Calu3 (cell line): ENCODE data around the gene PRRT1B. TPM values are rescaled to one million over a fixed set of nuclear protein-coding genes. Genes with fewer than 3 reads are reported as not detected.

Experiments
- BruUV-seq: library from RNA; stranded (reverse); fragments of 400-500 nt; replicated peaks from 2 replicates; lab custom pipeline; 2021; lab: Mats Ljungman, UMichigan
- CTCF ChIA-PET: fragments of 300-600 bp; sonication (Branson Sonifier 250); formaldehyde crosslinking; loops from one replicate; lab custom pipeline; 2022; ENCODE audit warnings: antibody characterized with exemption; lab: Charles Lee
- DNase-seq: peaks from one replicate; pipeline ENCODE4 v3.0.0; 2022
- H3K27ac Mint-ChIP-seq: one replicate; pipeline ENCODE4 v1.8.0; 2022; ENCODE audit warnings: mixed read lengths; ENCODE audit not compliant: unreplicated experiment
- H3K27me3 Mint-ChIP-seq: one replicate; pipeline ENCODE4 v1.8.0; 2022; ENCODE audit warnings: mixed read lengths; ENCODE audit not compliant: unreplicated experiment
- H3K36me3 Mint-ChIP-seq: one replicate; pipeline ENCODE4 v1.8.0; 2022; ENCODE audit warnings: mild to moderate bottlenecking, moderate library complexity, mixed read lengths; ENCODE audit not compliant: insufficient read depth, unreplicated experiment
- H3K4me1 Mint-ChIP-seq: one replicate; pipeline ENCODE4 v1.8.0; 2022; ENCODE audit warnings: mild to moderate bottlenecking, low read depth, mixed read lengths; ENCODE audit not compliant: unreplicated experiment
- H3K4me3 Mint-ChIP-seq: one replicate; pipeline ENCODE4 v1.8.0; 2022; ENCODE audit warnings: mild to moderate bottlenecking, low read depth, moderate library complexity, mixed read lengths; ENCODE audit not compliant: unreplicated experiment
- H3K9me3 Mint-ChIP-seq: one replicate; pipeline ENCODE4 v1.8.0; 2022; ENCODE audit warnings: low read depth, mixed read lengths; ENCODE audit not compliant: unreplicated experiment
- CTCF ChIP-seq: fragments of 200-600 bp; IDR thresholded peaks from one replicate; pipeline ENCODE4 v1.8.0; 2022; ENCODE audit warnings: antibody characterized with exemption; ENCODE audit not compliant: unreplicated experiment
- intact Hi-C: fragments of 100-400 bp; cut with micrococcal nuclease; formaldehyde crosslinking; loops from one replicate; pipeline ENCODE4 v1.10.0; 2022; ENCODE audit not compliant: unreplicated experiment
- total RNA-seq: library from RNA; stranded (reverse); gene quantifications from 2 replicates; pipeline ENCODE4 v1.2.3, GENCODE V29; 2022

The PRRT1B gene
- total RNA-seq, 1 experiment from 2014 or later: not detected

GRCh38 chr9:131516100-131516499 lies 29.2 kb upstream of the PRRT1B start:
- Mint-ChIP-seq H3K4me1 (no peaks in the 10 kb centered on the region), H3K9me3 (no peaks in the 10 kb centered on the region), H3K4me3 (no peak overlapping the region), H3K27ac (no peak overlapping the region), H3K36me3 (peaks cover 11% of the 10 kb centered on the region), H3K27me3 (no peaks in the 10 kb centered on the region)
- no peak for TF ChIP-seq CTCF
- CTCF ChIA-PET: no interaction called here
- no TSS peak for BruUV-seq
- no peak for DNase-seq
- intact Hi-C loops: no loop called here

- CTCF ChIA-PET: no interaction called here
- no peak overlapping the region for H3K27ac Mint-ChIP-seq
Measured at GRCh38 chr9:131516930-131517329, 28.4 kb upstream of the PRRT1B start.

GRCh38 chr9:131517761-131518190 lies 27.5 kb upstream of the PRRT1B start:
- no TSS peak for BruUV-seq
- intact Hi-C loops: no loop called here
- Mint-ChIP-seq H3K9me3 (no peaks in the 10 kb centered on the region), H3K27ac (no peak overlapping the region), H3K4me1 (no peaks in the 10 kb centered on the region), H3K27me3 (no peaks in the 10 kb centered on the region), H3K4me3 (no peak overlapping the region), H3K36me3 (peaks cover 15% of the 10 kb centered on the region)
- CTCF ChIA-PET: interaction anchor here (0.5 kb wide), 1 partner anchor 250 kb away, joined by 3 read pairs; no protein-coding TSS in a partner anchor
- DNase-seq: no peak
- TF ChIP-seq CTCF: no peak

More at GRCh38 chr9:131516930-131517329, 28.4 kb upstream of the PRRT1B start:
- Mint-ChIP-seq H3K4me3 (no peak overlapping the region), H3K36me3 (peaks cover 11% of the 10 kb centered on the region), H3K27me3 (no peaks in the 10 kb centered on the region), H3K4me1 (no peaks in the 10 kb centered on the region), H3K9me3 (no peaks in the 10 kb centered on the region)
- BruUV-seq: no TSS peak
- TF ChIP-seq CTCF: no peak
- intact Hi-C loops: no loop called here
- DNase-seq: no peak

- H3K9me3 Mint-ChIP-seq: no peaks in the 10 kb centered on the region
- no peaks in the 10 kb centered on the region for H3K4me1 Mint-ChIP-seq
- H3K36me3 Mint-ChIP-seq: peaks cover 21% of the 10 kb centered on the region
- no TSS peak for BruUV-seq
- no peaks in the 10 kb centered on the region for H3K27me3 Mint-ChIP-seq
- no peak overlapping the region for H3K4me3 Mint-ChIP-seq
- intact Hi-C loops: no loop called here
- CTCF ChIA-PET: no interaction called here
- no peak overlapping the region for H3K27ac Mint-ChIP-seq
- no peak for TF ChIP-seq CTCF
- no peak for DNase-seq
Measured at GRCh38 chr9:131518553-131518952, 26.8 kb upstream of the PRRT1B start.
